ENCODE data around the gene TEKT4.
"Not testable (repeated sequence)": the region's sequence is repeated elsewhere in the genome, so short reads cannot be mapped to it uniquely, and the experiment has no call there.

The TEKT4 gene, protein sequence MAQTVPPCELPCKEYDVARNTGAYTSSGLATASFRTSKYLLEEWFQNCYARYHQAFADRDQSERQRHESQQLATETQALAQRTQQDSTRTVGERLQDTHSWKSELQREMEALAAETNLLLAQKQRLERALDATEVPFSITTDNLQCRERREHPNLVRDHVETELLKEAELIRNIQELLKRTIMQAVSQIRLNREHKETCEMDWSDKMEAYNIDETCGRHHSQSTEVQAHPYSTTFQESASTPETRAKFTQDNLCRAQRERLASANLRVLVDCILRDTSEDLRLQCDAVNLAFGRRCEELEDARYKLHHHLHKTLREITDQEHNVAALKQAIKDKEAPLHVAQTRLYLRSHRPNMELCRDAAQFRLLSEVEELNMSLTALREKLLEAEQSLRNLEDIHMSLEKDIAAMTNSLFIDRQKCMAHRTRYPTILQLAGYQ

DNA sequence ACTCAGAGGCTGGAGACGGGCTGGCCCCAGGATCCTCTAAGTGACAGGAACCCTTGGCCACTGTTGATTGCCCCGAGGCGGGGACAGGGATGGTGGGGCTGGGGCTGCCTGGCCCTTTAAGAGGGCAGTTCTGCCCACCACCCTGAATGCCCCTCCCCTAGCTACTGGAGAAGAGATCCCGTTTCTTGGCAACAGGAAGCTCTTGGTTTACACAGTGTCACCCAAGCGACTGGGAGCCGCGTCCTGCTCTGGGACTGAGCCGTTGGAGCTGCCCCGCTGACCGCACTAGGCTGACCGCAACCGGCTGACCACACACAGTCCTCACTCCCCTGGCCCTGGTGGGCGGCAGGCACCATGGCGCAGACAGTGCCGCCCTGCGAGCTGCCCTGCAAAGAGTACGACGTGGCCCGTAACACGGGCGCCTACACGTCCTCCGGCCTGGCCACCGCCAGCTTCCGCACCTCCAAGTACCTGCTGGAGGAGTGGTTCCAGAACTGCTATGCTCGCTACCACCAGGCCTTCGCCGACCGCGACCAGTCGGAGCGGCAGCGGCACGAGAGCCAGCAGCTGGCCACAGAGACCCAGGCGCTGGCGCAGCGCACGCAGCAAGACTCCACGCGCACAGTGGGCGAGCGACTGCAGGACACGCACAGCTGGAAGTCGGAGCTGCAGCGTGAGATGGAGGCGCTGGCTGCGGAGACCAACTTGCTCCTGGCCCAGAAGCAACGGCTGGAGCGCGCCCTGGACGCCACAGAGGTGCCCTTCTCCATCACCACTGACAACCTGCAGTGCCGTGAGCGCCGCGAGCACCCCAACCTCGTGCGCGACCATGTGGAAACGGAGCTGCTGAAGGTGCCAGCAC lies at the start of gene TEKT4:
Gene TEKT4 (plus strand): TSS at position 205 of the 862 bp plus-strand sequence. CDS start 150 bp downstream, at position 355.
- no peak for DNase-seq (ENCODE audit: low read depth)

GRCh38 chr2:94839224-94839623 lies 32.0 kb upstream of the TEKT4 start:
- DNase-seq (ENCODE audit: low read depth) = not testable (repeated sequence)

DNA sequence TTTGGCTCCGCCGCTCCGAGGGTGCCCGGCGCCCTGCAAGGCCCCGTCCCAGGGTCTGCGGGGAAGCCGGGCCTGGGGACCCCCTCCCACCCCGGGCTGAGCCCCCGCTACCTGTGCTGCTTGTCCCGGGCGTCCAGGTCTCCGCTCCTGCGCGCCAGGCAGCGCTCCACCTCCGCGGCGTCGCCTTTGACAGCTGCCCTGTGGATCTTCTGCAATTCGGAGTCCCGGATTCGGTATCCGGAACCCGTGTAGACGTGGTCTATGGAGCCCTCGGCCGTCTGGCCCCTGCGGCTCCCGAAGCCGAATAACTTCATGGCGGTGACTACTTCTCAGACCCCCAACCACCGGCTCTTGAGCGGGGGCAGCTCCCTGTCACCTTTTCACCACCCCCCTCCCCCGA lies 14.4 kb upstream of the TEKT4 start:
- DNase-seq (ENCODE audit: low read depth) = not testable (repeated sequence)

GRCh38 chr2:94857367-94858162 lies 13.7 kb upstream of the TEKT4 start:
- not testable (repeated sequence) for DNase-seq (ENCODE audit: low read depth)

GRCh38 chr2:94858163-94858888 lies 12.9 kb upstream of the TEKT4 start:
- DNase-seq (ENCODE audit: low read depth) = not testable (repeated sequence)

- no peak for DNase-seq (ENCODE audit: low read depth)
Measured at GRCh38 chr2:94861308-94862152, 9.7 kb upstream of the TEKT4 start.

DNA sequence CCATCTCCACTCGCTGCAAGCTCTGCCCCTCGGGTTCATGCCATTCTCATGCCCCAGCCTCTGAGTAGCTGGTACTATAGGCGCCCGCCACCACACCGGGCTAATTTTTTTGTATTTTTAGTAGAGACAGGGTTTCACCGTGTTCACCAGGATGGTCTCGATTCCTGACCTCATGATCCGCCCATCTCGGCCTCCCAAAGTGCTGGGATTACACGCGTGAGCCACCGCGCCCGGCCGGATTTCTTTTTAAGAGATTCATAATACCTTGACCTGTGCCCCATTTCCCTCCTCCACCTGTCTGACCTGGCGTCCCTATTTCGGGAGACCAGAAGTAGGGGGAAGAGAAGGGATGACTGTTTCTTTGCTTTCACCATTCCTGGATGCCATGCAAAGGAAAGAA lies 8.3 kb upstream of the TEKT4 start:
- not testable (repeated sequence) for DNase-seq (ENCODE audit: low read depth)

GRCh38 chr2:94869131-94869530 lies 2.1 kb upstream of the TEKT4 start:
- no peak for DNase-seq (ENCODE audit: low read depth)

- no peak for DNase-seq (ENCODE audit: low read depth)
Measured at GRCh38 chr2:94869552-94870439, 1.4 kb upstream of the TEKT4 start.

DNA sequence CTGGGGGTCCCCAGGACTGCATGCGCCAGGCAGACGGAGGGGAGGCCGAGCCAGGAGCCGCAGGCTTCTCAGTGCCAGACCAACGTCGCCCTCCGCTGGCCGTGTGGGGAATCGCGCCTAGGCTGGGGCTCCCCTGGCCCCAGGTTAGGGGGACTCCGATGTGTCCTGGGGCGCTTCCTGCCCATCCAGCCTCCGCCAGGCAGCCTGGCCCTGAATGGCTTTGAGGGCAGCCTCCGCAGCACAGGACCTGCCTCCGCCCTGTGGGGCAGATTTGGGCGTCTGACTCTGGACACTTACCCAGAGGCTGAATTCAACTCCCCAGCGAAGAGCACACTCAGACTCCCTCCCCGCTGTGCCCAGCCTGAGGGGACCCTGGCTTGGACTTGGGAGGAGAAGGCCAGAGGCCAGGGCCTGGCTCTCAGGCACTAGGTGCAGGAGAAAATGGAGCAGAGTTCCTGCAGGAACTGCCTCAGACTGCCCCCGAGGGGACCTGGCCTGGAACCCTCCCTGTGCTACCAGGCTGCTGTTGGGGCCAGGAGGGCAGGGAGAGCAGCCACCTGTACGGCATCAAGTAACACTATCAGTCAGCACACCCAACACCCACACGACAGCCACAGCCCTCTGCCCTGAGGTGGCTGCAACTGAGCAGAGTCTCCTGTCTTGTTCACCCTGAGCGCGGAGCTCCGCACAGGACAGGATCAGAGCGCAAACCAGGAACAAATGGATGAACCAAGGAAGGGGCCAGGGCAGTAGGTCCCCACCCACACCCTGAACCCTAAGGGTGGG lies 597 bp upstream of the TEKT4 start:
- no peak for DNase-seq (ENCODE audit: low read depth)

DNA sequence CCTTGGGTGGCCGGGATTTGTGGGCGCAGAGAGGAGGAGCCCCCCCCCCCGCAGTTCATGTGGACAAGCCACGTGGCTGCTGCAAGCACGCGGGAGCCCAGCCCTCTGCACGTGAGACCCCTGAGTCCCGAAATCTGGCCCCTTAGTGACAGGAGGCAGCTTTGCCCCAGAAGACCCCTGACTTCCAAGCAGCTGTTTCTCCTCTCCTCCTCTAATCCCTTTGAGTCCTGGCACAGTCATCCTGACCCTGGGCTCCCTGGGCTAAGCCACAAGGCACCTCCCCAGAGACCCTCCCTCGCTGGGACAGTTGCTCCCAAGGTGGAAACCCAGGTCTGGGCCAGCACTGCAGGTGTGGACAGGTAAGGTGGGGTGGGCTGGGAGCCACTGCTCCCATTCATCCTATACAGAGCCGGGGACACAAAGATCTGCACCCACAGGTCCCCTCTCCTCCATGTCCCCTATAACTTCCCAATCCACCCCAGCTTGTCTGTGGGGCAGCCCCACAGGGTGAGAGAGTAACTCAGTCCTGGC lies 923 bp downstream of the TEKT4 start:
- DNase-seq (ENCODE audit: low read depth) = no peak

DNA sequence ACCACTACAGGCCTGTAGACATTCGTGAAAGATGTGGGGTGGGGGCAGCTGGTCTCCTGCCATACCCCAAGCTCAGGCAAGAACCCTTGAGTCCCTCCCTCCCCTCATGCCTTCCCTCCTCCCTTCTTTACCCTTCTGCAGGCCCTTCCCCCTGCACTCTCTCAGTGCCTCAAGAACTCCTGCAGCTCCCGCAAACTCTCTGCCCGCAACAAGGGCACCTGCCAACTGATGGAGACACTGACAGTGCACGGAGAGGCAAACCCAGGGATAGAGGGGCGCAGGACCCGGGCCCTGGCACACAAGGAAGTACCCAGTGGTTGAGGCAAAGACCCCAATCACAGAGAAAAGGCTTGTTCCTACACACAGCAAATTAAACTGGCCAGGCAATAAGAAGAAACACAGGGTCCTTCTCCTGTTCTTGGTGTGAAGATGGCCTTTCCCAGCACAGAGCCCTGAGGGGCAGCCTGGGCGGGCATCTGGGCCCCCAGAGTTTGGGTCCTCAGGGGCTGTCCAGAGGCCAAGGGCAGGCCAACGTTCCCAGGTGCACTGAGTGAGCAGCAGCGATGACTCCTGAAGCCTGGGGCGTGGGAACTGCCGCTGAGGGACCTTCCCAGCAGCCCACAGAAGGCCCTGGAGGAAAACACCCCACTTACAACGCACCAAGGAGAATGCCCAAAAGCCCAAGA lies 1.6 kb downstream of the TEKT4 start:
- no peak for DNase-seq (ENCODE audit: low read depth)

GRCh38 chr2:94873362-94874276 lies 2.4 kb downstream of the TEKT4 start:
- no peak for DNase-seq (ENCODE audit: low read depth)

DNA sequence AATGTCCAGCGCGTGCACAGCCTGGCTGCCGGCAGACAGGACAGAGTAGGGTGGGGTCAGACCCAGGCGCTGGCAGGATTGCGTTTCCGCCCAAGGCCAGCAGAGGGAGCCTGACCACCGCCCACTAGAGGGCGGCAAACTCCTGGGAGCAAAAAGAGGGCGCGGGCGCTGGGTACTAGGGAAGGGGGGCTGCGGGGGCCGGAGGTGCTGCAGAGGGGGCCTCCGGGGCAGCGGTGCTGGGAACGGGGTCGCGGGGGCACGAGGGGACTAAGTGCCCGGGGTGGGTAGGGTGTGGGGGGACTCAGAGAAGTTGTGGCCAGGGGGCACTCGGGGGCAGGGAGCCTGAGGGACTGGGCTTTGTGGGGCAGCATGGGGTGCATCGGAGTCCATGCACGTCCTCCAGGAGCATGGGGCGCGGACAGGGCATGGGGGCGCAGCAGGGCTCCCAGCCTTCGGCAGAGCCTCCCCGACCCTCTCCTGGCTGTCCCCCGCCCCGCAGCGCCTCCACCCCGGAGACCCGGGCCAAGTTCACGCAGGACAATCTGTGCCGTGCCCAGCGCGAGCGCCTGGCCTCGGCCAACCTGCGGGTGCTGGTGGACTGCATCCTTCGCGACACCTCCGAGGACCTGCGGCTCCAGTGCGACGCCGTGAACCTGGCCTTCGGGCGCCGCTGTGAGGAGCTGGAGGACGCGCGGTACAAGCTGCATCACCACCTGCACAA lies 3.2 kb downstream of the TEKT4 start:
- DNase-seq (ENCODE audit: low read depth) = no peak

DNA sequence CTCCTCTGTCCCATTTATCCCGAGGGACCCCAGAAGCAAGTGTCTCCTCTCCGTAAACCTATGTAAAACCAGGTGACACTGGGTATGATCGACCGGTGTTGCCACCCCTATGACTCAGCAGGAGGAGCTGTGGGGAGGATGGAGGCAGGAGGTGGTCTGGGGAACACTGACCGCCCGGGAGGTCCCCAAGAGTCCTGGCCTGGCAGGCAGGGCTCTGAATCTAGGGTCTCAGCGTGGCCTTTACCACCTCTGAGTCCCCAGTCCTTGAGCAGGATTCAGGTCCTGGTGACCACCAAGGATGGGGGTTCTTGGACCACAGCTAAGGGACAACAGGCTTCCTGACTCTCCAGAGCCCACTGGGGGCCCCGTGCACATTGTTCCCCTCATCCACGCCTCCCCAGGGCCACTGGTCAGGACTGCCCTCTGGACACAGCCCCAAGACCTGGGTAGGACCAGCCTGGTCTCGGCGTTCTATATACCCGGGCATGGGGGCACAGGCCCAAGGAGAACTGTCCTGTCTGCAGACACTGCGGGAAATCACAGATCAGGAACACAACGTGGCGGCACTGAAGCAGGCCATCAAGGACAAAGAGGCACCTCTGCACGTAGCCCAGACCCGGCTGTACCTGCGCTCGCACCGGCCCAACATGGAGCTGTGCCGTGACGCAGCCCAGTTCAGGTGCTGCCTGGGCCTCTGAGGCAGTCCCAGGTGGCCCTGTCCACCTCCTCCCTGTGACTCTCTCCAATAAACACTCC lies 4.0 kb downstream of the TEKT4 start:
- no peak for DNase-seq (ENCODE audit: low read depth)
